ENCODE measurements around the gene RTP2.
A peak's percentile ranks its signal among the peaks of the same experiment; 100 is the strongest.

Gene RTP2, protein sequence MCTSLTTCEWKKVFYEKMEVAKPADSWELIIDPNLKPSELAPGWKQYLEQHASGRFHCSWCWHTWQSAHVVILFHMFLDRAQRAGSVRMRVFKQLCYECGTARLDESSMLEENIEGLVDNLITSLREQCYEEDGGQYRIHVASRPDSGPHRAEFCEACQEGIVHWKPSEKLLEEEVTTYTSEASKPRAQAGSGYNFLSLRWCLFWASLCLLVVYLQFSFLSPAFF

DNA sequence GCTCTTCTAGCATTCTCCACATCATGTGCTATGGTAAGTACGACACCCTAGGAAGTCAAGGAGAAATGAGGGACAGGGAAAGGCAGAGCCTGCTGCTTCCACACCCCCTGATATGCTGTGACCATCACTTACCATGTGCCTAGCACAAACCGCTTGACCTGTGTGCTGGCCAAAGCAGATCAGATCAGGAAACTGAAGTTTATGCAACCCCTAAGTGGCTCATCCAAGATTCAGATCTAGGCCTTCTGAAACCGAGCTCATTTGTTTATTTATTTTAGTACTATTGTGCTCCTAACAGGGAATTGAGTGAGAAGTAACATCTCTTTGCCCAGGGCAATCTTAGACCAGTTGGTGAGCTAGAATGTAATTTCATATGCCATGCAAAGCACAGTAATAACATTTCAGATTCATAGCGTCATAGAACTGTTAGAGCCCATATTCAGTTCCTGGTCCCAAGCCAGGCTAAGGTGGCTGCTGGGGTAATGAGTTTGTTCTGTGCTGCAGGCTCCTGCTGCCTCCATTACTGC is at the start of gene RTP2:
RTP2 (minus strand) TSS at position 51 of the 527 bp plus-strand sequence. CDS start 429 bp downstream, outside the sequence.
- DNase-seq, result no peak

DNA sequence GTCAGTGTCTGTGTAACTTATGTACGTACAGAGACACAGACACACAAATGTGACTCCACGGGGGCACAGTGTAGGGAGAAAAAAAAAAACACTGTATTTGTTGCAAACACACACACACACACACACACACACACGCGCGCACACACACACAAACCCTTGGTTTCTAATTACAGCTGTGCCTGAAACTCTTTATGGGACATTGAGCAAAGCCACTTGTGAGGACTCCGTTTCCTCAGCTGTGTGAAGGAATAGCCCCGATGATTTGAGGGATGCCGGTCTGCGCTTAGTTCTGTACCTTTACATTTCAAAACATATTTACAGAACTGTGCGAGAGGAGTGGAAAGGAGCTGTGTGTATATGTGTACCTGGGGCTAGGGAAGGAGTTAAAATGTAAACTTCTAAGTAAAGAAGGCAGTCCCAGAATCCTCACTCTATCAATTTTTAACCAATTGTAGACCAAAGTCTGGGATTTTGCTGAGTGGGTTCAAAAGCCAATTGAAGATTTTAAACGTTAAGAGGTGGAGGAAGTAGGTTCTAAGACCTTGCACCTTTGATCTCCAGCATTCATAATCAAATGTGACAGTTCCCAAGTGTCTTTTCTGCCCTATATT is 48.3 kb upstream of the RTP2 start:
- DNase-seq, result no peak

DNA sequence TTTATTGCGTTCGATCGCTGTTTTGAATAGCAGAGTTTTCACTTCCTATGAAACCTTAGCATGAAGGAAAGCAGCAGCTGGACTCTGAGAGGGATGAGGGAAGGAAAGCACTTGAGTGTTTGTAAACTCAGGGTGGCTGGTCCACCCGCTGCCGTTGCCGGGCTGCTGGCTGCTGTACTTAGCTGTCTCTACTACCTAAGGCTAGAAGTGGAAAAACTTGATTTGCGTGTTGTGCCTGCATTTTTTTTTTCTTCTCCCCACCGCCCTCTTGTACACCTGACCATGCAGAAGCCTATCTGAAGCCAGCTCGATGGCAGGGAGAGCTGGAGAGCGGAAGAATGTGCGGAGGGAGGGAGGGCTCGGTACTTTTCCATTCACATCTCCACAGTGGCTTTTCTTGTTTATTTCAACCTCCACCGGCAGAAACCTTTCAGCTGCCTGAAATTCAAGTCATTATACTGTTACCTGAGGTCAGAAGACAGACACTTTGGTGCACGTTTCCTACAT is 47.7 kb upstream of the RTP2 start:
- DNase-seq, result no peak

DNA sequence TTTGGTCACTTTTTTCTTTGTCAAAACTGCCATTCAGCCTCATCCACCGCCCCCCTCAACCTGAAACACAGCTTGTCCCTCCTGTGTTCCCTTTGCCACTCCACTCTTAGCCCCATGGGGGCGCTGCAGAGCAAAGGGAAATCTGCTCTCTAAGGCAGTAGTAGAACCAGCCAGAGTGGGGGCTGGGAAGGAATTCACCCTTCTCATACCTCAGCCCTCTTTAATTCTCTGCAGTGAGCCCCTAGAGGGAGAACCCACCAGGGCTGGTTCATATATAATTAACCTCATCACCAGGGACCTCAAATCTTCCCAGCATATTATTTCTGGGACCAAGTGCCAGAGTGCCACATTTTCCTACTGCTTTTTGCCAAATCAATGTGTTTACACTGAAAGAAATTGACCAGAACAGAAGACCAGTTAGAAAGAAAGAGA is 45.7 kb upstream of the RTP2 start:
- peak; percentile 84 for DNase-seq

DNA sequence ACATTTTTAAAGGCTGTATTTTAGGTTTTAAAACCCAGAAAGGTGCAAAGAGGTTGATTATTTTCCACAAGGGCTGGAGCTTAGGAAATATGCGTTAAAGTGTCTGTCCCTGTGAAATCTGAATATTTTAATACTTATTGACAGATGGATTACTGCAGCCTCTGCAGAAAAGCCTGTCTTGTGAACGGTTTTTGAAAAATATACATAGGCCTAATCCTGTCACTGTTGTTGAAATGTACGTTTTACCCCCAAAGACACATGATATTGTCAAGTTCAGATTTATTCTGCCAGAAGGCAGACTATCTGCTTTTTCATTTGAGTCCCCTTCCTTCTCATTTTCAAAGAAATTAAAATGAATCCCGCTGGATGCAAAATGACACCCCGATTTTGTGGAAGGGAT is 45.1 kb upstream of the RTP2 start:
- DNase-seq, result no peak

DNA sequence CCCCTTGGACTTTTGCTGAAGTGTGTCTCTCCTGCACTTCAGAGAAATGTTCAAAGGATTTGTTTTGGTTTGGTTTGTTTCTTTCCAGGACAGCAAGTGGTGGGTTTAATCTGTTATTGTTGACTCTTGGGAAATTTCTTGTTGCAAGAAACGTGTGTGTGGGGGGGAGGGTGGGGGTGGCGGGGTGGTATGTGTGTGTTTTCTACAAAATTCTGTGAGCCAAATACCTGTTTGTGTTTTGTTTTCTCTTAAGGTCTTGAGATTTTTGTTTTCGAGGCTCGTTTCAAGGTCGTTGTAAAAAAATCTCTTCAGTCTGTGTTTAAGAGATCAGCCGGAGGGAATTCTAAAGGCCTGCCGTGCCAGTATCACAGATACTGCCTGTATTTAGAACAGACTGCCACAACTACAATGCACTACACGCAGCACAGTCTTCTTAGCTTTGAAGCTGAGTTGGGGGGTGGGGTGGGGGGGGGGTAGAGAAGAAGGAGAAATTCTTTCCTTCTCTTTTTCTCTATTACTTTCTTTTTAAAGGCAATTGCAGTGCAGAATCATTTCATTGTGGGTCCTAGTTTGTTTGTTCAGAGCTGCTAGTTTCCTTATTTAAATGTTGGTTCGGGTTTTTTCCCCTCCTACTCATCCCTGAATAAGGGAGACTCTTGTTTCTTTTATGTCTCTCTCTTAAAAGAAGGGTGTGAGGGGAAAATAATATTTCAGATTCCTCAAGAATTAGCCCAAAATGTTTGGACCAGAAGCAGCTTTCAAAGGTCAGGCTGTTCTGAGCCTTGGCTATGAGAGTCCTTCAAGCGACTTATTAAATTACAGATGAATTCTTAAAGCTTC is 44.3 kb upstream of the RTP2 start:
- DNase-seq, result peak; percentile 7

DNA sequence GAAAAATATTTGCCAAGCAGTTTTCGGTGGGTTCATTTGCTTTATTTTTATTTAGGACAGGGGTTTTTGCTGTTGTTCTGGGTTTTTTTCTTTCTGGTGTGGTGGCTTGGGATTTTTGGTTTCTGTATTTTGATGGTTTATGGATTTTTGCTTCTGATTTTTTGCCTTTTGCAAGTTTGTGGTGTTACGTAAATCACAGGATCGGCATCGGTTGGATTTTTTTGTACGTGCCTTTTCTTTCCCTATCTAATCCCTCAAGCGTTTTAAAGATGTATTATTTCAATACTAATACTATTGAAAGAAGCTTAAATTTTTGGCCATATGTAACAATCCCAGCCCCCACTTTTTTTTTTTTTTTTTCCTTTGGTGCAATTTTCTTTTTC is 43.7 kb upstream of the RTP2 start:
- no peak for DNase-seq

DNA sequence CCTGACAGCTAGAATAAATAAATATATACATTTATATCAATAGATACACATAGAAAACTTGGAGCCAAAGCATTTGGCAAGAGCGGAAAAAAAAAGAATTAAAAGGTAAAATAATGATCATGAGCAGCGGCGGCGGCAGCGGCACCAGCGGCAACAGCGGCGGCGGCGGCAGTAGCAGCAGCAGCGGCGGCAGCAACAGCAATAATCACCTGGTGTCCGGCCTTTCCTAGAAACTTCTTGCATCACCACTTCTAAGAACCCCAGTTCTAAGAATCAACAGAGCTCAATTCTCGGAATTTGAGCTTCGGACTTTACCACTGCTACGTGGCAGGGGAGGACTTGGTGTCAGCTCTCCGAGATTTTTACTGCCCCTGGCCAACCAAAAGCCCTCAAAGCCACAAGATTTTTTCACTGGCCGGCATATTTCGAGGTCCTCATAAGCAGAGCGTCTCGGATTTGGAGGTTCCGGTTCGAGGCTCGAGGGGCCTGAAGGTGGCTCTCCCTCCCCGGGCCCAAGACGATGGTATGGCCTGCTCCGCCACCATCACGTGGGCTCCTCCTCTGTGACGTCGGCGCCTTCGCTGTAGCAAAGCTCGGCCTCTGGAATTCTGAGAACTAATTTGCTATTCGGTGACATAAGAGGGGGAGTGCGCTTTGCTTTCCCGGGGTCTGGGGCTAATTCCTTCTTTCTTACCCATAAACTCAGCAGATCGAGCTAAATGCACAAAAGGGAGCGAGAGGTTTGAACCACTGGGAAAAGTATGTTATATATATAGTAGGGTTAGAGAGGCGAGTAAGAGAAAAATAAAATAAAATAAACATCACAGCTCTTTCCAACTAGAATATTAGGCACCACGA is 43.1 kb upstream of the RTP2 start, which contains the start of gene BCL6:
BCL6 (minus strand) TSS at position 268 of the 858 bp plus-strand sequence. CDS start 11,775 bp downstream, outside the sequence.
- DNase-seq, result peak; percentile 90

DNA sequence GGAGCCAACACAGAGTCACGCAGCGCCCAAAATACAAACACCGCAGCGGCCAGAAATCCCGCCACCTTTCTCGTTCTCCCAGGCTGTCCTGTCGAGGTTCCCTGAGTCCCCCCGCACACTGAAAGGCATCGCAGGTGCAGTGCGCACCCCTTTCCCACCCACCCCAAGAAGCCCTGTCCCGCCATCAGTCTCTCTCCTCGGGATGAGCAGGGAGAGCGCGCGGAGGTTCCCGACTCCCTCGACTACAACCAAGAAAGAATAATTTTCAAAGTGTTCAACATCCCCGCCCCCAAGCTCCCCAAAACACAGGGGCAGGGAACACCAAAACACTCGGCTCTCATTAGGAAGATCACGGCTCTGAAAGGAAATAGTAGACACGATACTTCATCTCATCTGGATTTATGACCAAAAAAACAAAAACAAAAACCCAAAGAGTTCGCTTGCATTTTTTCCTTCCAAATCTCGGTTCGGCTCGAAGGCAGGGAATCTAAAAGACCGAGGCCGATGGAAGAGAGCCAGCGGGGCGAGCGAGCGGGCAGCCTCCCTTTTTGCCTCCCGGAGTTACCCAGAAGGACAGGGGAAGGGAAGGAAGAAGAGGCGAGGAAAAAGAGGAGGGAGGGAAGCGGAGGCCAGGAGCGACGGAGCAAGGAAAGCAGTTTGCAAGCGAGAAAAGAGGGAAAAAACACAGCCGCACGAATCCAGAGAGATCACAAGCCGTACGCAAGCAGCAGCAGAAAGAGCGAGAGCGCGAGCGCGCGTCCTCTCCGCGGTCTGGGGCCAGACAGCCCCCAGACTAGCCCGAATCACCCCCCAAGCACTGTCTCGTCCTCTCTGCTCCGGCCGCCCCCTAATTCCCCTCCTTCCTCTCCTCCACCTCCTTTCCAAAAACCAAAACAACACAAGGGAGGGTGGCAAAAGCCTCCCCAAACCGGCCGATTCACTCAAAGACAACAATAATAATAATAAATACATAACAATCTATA is 42.1 kb upstream of the RTP2 start:
- DNase-seq, result peak; percentile 56

DNA sequence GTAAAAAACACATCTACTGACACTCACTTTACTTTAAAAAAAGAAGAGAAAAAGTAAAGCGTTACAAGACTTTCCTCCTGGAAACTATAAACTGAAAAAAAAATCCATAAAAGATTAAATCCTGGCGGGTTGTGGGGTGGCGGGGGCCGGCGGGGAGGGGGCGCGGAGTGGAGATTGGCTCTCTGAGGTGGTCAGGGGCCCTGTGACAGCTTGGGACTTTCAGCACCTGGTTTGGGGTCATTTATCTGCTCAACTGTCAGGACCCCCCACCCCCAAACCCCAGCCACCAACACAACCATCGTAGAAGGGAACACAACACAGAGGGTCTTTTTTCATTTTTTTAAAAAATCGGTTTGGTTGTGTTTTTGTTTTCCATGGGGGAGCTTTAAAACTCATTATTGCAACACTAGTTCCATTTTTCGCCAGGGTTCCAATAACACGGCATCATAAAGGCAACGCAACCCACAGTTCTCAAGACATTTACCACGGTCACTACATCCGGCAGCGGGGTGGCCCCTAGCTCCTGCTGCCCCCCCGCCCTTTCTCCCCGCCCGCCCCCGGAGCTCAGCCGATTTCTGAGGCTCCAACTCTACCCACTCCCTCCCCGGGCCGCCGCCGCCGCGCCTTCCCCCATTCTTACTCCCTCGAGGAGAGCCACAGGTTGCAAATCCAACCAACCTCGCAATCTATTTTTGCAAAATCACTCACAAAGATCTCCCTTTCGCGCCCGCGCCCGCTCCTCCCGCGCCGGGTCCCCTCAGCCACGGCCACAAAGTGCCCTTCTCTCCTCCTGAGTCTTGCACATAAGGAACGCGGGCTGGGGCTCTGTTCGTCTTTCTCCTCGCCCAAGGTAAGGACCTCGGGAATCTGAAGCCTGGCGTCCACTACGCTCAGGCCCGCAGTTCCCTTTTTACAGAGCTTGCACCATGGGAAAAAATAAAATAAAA is 41.1 kb upstream of the RTP2 start:
- DNase-seq, result peak; percentile 68

DNA sequence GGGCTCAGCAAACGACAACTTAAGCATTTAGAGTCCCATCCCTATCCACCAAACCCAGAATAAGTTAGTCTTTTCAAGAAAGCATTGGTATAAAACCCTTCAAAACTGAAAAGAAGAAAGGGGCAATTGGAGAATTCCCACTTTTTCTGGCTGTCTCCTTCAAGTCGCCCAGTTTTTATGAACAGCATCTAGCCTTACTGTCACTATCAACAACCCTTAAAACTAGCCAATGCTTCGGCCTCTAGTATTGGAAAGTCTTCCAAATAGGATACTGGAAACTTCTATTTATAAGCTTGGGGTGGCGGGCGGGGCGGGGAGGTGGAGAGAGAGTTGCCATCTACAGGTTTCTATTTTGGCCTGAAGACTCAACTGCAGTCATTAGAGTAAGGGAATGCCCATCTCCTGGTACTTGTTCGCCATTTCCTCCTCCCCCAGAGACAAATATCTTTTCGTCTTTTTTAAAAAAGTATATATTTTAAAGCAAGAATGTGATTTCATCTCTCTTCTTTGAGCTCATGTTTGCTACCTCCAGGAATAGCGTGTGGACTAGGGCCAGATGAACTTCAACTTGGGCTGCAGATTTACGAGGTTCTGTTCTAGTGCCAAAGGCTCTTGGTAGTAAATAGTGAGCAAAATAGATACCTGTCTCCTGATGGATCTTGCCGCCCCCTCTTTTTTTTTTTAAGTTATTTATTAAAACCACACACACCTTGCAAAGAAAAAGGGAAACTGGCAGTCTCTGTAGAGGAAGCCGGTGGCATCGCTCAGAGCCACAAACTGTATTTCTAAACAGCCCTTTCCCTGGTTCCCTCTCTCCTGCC is 40.2 kb upstream of the RTP2 start:
- no peak for DNase-seq

DNA sequence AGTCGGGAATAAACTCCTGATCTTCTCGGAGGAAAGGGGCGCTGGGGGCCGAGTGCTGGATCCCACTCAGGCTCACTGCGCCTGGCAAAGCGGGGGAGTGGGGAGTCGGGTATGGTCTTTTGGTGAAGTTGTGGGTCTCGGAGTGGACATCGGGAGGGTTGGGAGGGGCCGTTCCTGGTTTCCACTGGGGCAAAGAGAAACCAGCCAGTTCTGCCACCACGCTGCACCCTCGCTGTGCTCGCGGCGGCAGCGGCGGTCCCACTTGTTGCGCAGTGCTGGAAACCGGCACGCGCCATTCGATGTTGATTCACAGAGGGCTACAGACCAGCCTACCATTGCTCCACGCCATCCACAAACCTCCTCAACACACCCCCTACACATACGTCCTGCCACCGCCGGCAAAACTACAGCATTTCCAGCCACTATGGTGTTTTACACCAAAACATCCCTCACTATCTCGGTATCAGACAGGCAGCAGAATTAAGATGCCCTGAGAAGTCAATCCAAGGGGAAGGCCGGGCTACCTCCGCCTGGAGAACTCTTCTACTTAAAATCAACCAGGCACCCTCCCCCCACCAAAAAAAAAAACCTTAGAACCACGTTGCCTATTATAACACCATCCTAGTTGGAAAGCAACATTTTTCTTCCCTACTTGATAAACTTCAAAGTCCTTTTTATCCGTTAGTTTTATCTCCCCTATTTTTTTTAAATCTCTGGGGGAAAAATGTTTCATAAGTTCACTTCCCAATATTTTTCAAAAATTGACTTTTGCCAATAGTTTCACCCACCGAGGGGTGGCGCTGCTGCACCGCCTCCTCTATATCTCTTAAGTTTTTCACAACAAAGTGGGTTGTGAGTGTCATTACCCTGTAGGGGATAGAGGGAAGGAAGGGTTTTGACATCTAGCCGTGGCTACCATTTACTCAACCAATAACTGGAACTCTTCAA is 39.3 kb upstream of the RTP2 start:
- peak; percentile 54 for DNase-seq

DNA sequence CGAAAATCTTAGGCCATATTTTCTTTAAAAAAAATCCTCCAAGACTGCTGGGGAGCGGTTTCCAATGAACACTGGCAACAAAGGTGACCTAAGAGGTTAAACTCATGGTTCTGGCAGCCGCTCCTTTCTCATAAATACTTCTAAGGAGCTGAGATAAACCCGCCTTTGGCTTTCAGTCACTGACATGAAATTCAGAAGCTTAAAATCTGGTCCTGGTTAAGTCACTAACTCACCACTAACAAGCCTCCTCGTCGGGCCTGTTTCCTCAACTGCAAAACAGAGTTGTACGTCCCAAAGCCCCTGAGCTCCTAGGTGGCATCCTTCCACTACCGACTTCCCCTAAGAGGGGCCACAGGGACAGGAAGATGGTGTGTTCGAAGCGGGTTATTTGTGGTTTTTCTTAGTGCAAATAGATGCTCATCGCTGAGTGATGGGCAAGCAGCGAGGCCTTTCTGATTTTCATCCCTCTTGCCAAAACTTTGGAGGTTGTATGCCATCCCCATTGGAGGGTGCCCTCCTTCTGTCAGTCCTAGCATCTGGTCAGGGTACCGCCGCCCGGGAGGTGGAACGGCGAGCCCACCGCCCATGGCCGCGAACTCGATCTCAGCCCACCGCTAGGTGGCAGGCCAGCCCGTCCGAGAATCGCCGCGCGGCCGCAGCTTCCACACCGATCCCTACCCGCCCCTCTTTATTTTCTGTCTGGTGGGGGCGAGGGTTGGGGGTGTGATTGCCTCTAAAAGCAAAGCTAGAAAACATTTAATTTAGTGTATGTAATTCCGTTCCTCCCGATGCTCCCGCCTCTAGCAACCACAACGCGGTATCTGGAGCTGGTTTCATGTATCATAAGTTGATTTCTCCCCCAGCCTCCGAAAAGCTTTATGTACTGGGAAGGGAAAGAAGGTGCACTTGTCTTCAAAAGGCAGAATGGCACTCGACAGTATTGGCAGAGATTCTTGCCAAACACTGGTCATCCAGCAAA is 38.4 kb upstream of the RTP2 start:
- DNase-seq, result peak; percentile 70

DNA sequence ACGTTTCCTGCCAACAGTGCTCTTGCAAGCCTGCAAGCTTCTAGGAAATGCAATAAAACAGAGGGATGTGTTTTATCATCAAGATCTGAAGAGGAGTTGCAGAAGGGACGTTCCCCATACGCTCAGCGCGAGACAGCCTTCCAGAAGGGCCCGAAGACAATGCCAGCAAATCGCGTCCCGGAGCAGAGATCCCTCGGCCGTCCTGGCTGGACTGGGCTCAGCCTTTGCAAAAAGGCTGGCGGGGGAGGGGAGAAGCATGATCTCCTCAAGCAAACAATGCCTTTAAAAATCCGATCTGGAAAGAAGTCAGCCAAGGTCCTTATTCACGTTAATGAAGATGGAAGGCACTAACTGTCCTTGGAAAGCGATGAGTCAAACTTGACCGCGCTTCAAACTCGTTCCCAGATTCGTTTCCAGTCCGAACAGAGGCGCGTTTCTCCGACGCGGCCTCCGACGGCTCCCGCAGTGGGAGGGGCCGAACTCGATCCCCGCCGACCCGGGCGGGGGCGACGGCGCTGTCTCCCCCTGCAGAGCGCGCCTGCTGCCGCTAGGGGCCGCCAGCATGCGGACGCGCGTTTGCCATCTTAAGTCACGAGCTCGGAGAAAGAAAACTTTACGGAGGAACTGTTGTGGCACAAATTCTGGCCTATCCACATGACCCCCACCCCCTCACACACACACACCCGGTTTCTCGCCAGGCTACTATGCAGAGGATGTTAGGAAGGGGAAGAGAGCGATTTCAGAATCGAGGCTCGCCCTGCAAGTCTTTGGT is 37.4 kb upstream of the RTP2 start:
- DNase-seq, result peak; percentile 60

DNA sequence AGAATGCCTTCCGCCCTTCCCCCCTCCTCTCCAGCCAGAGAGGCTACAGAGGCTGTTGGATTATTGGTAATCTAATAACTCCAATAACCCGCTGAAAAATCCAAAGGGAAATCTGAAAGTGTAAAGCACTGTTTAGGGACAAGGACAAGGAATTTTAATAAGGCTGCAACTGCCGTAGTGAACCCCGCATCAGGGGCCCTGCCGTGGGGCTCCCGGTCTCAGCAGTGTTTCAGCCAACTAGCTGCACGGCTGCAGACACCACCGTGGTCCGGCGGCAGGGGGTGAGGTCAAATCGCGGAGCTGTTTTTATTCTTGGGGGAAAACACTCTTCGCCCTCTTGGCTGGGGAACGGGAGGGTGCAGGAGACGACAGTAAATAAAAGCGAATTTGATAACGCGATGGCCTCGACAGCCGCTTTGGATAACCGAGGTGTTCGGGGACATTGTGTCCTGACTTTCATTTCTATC is 36.8 kb upstream of the RTP2 start:
- peak; percentile 53 for DNase-seq
